Suppressor macrophage (primary cell): ENCODE results near the gene CD38.
"Not testable (repeated sequence)": the region's sequence is repeated elsewhere in the genome, so short reads cannot be mapped to it uniquely, and the experiment has no call there.

Source experiments
- DNase-seq, 4 experiments: peaks; one replicate each; pipeline ENCODE4 v3.0.0-alpha.2; 2020 to 2022

CD38 gene

GRCh38 chr4:15799141-15799540 is 21.0 kb downstream of the CD38 start:
- no peak for DNase-seq

DNA sequence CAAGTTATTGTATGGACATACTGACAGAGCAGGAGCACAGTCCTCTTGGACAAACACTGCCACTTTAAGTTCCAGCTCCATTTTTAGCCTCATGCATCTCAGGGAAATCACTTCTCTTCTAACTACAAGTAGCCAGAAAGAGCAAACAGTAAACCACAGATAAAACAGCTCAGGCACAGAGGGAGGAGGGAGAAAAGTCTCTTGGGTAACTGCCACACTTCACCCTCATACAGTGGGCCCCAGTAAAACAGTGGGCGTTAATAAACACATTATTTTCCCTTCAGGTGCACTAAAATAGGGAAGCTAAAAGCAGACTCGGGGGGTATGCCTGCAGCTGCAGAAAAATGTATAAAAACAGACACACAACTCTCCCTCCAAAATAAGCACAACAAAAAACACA is 21.6 kb downstream of the CD38 start:
- DNase-seq = no peak

DNA sequence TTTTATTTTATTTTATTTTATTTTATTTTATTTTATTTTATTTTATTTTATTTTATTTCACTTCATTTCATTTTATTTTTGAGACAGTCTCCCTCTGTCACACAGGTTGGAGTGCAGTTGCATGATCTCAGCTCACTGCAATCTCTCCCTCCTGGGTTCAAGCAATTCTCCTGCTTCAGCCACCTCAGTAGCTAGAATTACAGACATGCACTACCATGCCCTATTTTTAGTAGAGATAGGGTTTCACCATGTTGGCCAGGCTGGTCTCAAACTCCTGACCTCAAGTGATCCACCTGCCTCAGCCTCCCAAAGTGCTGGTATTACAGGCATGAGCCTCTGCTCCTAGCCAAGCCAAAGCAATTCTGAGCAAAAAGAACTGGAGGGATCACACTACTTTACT is 24.4 kb downstream of the CD38 start:
- DNase-seq = not testable (repeated sequence)

DNA sequence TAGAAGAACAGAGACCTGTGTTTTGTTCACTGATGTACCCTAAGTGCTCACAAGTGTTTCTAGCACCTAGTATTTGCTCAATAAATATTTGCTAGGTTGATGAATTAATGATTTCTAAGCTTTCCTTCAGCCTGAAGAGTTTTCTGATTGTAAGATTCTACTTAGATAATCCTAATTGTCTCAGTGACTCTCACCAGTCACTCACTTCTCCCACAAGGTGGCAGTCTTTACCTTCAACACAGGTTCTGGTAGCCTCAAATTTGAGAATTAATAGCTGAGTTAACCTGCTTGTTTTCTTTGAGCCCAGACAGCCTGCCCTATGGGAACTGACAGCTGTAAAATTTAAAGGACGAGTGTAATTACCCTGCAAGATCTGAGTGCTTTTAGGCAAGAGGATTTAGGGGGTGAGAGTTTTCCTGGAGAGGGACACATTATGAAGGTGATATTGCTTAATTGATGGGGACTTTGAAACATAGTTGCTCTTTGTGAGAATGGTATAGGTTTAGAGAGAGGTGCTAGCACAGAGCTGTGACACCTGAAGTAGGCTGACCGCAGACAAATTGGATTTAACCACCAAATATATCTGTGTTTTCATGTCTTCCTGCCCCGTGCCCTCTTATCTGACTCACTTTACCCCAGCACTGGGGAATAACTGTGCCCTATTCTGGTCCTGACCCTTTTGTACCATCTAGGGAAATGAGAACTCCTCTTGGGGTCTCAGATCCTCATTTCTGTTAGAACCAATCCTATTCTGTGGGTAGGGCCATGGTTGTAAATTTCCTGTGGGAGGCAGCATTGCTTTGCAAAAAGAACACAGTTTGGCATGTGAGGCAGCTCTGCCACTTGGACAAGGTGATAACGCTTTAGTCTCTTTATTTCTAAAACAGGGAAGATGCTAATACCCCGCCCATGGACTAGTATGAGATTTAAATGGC is 27.7 kb downstream of the CD38 start:
- DNase-seq = peak; percentile 68 to 84 (median 72)

GRCh38 chr4:15809058-15809457 is 30.9 kb downstream of the CD38 start:
- peak; percentile 55 to 82 (median 74) for DNase-seq

- DNase-seq = peak in 1 of 4 experiments; percentile 52
Measured at GRCh38 chr4:15809466-15809865, 31.3 kb downstream of the CD38 start.

GRCh38 chr4:15811703-15812337 is 33.7 kb downstream of the CD38 start:
- DNase-seq = peak in 2 of 4 experiments; percentile 7 to 14

- peak; percentile 19 to 58 (median 55) for DNase-seq
Measured at GRCh38 chr4:15832523-15833451, 54.7 kb downstream of the CD38 start.

- no peak for DNase-seq
Measured at GRCh38 chr4:15833801-15834200, 55.7 kb downstream of the CD38 start.

DNA sequence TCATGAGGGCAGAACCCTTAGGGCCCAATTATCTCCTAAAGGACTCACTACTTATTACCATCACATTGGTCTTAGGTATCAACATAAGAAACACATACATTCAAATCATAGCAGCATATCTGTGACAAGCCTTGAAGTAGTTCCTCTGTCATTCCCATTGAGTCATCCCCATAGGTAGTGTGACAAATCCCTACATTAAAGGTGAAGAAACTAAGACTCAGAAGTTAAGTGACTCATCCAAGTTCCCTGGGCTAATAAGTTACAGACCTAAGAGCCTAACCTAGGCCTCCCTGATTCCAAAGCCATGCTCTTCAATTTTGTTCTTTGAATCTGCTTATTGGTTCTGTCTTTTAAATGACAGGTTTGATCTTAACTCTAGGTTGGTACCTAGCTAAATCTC is 58.2 kb downstream of the CD38 start:
- DNase-seq = no peak

DNA sequence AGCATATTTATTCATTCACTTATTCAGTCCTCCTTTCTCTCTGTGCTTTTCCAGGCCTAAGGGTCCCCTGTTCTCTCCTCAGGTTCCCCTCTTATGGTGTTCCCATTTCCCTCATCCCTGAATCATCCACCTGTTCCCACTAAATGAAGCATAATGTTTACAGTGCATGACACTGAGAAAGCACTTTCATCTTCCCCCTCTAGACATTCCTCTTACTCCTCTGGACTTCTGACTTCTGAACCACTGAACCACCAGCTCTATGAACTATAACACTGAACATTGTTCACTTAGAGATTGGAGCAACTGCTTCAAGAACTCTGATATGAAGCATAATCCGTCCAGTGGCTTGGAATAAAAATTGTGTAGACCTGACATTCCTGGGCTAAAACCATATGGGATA is 59.5 kb downstream of the CD38 start:
- DNase-seq = no peak

DNA sequence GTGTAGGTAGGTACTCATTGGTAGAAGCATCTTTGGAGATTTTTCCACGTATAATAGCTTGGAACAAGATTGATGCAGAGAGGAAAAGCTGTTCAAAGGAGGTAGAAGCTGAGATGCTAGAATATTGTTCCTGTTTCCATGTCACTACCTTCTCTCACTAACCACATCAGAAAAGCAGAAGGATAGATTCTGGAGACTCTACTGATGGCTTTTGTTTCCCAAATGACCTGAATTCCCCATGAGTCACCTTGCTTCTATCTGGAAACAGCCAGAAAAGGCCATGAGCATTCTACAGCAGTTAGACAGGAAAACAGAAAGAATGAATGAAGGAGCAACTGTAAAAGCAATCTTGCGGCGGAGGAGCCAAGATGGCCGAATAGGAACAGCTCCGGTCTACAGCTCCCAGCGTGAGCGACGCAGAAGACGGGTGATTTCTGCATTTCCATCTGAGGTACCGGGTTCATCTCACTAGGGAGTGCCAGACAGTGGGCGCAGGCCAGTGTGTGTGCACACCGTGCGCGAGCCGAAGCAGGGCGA is 63.1 kb downstream of the CD38 start:
- DNase-seq = not testable (repeated sequence)

DNA sequence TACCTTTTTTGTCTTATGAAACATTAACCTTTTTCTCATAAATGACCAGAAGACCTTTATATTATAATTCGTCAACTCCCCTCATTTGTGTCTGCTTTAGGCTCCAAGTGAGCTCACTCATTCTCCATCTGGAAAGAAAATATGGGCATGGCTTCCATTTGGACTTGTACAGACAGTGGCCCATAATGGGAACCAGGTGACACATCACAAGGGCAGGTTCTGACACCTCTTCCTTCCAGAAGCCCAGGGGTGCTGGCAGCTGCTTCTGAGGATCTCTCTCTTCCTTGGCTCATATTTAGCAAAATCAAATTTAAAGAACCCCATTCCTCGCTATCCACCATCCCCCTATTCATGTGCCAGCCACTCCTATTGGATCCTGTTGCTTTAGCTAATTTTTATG is 69.6 kb downstream of the CD38 start:
- no peak for DNase-seq

- no peak for DNase-seq
Measured at GRCh38 chr4:15848191-15848842, 70.2 kb downstream of the CD38 start.

GRCh38 chr4:15851969-15852368 is 73.8 kb downstream of the CD38 start:
- DNase-seq = no peak

DNA sequence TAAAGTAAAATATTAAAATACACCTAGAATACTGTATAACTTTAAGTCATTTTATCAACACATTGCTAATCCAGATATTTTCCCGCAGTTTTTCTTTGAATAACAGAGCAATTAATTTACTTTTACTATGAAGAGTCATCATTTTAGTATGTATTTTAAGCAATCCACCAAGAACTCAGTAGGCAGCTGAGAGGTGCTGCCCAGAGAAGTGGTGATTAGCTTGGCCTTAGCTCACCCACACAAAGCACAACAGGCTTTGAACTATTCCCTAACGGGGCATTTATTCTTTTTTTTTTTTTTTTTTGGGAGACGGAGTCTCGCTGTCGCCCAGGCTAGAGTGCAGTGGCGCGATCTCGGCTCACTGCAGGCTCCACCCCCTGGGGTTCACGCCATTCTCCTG is 74.4 kb downstream of the CD38 start:
- DNase-seq = no peak

GRCh38 chr4:15853345-15853744 is 75.2 kb downstream of the CD38 start:
- no peak for DNase-seq

DNA sequence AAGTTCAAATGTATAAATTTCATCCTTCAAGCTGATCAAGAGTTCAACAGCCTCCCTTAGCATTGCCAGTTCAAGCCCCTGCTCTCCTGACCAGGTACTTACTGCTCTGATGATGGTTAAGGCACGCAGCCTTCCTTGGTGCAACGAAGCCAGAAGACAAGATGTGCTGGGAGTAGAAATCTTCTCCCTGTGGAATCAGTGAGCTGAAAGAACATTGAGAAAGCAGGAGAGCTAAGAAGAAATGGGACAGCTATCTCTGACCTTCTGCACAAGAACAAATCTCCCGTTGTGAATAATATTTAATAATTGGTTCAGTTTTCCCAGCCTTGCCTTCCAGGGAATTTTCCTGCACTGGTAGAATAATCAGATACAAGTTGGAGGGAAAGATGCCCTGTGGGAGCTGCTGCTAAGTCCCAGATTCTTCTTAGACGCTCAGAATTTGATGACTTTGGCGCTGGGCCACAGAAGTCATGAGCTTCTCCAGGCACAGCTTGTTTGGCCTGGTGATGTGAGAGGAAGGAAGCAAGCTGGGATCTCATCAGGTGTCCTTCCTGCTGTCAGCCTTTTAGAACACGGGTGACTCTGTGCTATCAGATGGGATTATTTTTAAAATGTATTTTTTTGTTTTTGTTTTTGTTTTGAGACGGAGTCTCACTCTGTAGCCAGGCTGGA is 77.8 kb downstream of the CD38 start:
- no peak for DNase-seq

- DNase-seq = peak; percentile 58 to 86 (median 76)
Measured at GRCh38 chr4:15861198-15861597, 83.1 kb downstream of the CD38 start.

GRCh38 chr4:15864651-15865566 is 86.8 kb downstream of the CD38 start:
- no peak for DNase-seq
